GM18517 (cell line): ENCODE data around the gene PRRT1.
A peak's percentile ranks its signal among the peaks of the same experiment; 100 is the strongest.
"Not testable (repeated sequence)": the region's sequence is repeated elsewhere in the genome, so short reads cannot be mapped to it uniquely, and the experiment has no call there.

Experiments
- ATAC-seq: cut with Tn5 transposase; IDR thresholded peaks from one replicate; pipeline ENCODE4 v1.9.1; 2021; ENCODE audit warnings: mild to moderate bottlenecking, moderate library complexity; ENCODE audit not compliant: unreplicated experiment

The PRRT1 gene

DNA sequence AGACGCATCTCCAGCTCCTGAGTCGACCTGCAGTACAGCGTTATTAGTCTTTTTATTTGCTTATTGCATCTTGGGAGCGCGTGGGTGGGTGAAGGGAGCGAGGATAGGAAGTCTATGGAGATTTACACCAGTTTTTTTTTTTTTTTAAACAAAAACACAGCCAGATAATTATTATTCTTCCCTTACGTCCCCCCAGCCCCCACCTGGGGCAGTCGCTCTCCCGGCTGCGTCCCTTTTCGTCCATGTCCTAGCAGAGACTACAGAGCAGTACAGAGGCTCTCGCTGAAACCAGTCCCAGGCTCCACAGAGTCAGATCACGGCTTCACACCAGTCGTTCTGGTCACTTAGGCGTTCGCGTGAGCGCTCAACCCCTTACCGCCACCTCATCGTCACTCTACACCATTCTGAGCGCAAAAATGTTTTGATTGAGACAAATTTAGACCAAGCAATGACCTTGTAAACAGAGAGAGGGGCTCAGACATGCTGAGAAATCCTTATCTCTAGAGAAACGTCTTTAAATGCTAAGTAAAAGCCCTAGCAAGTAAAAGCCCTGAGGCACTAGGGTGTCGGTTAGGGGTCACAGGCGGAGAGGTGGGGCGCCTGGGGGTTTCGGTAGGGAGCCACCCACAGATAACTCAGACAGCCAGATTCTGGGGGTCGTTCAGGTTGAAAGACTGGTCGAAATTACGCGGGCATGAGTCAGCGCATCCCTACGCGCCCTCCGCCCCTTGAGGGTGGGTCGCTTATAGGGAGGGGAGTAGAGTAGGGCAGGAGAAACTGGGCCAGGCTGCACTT is 1.2 kb upstream of the PRRT1 start:
- ATAC-seq, result no peak

DNA sequence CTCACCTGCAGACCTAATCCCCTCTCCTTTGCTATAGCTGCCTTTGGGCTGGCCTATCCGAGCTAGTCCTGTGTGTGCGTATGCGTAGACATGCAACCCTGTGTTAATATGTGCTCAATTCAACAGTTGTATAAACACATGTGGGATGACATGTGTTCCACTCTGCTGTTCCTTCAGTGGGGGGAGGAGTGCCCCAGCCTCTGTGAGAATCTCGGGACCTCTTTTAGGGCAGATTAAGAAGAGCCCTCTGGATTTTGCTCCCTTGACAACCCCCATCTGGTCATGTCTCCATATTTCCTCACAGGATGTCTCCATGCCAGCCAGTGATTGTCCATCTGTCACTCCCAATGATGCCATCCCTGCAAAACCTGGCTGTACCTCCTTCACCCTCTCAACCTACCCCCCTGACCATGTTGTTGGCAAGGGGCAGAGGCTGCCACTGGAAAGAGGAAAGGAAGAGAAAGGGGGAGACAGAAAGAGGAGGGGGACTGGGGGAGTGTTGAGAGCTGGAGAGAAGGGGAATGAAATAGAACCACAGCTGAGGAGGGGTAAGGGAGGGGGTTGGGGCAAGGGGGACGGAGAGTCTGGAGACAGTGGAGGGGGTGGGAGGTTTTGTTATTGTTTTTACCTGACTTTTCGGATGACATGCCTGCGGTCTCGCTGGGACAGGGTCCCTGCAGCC is 417 bp downstream of the PRRT1 start:
- ATAC-seq, result no peak

DNA sequence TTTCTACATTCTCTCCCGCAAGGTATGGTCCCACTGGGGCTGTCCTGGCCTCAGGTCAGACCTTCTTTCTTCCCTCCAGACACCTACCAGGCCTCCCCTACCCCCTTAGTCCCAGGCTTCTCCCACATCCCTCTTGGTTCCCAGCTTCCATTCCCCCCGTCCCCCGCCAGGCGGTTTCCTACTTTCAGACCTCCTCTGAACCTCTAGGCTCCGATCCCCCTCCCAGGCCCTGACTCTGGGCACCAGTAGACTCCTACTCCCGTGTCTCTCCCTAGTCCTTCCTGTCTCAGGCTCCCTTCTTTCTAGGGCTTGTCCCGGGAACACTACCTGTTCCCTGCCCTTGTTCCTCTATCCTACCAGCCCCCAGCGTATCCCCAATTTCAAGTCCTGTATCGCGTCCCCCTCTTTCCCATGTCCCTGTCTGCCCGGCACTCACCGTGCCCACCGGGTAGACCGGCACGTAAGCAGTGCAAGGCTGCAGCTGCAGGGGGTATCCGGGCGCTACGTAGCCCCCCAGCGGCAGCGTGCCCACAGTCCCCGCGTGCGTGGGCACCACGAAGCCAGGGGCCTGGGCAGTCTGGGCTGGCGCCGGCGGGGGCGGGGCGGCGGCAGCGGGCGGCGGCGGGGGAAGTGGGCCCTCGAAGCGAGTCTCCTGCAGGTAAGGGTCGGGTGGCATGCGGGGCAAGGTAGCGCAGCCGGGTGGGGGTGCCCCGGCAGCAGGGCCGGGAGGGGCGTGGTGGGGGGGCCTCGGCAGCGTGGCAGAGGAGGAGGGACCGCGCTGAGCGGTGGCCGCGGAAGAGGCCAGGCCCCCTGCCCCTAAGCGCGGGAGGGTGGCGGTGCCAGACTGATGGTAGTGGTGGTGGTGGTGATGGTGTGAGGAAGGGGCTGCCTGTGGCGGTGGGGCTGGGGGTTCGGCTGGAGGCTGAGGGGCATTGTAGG is 1.5 kb downstream of the PRRT1 start:
- ATAC-seq, result no peak

DNA sequence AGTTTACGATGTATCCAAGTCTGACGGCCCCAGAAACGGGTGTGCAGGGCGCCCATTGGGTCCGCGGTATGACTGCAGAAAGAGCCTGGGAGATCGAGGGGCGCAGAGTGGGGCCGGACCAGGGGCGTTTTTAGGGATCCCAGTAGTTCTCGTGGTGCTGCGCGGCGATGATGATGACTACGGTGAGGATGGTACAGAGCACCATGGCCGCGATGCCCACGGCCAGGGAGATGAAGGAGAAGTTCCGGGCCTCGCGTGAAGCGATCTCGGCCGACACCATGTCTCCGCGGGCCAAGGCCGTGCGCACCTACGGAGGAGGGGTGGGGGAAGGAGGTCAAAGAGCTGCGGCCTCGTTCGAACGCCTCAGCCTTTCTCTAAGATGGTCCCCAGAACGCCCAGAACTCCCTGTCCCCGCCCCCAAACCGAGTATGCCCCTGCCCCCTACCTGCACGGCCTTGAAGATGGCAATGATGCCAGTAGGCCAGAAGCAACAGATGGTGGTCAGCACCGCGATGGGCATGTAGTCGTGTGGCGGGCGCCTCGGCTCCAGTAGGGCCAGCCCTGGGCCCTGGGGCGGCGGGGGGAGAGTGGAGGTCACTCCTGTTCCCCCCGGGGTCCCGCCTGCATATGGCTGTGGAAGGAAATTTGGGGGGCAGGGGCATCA is 2.5 kb downstream of the PRRT1 start:
- ATAC-seq, result no peak

- ATAC-seq, result no peak
These were observed 3.2 kb downstream of the PRRT1 start for GRCh38 chr6:32148289-32149091.

GRCh38 chr6:32147401-32148132 is 4.2 kb downstream of the PRRT1 start:
- ATAC-seq, result no peak

- no peak for ATAC-seq
These were observed 5.1 kb downstream of the PRRT1 start for GRCh38 chr6:32146687-32147086.

DNA sequence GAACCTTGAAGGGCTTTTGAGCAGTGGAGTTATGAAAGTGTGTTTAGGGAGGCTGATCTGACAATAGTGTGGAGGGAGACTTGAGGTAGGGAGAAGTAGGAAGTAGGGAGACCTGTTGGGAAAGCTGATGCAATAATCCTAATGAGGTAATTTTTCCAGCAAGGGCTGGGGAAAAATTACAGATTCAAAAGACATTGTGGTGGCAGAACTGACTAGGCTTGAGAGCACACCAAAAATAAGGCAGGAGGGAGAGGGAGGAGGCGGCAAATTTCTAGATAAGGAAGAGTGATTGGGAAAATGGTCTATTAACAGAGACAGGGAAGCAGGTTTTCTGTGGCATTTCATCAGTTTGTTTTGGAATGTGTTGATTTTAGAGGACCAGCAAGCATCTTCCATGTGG is 5.5 kb downstream of the PRRT1 start:
- ATAC-seq, result no peak

- ATAC-seq, result not testable (repeated sequence)
These were observed 7.5 kb downstream of the PRRT1 start for GRCh38 chr6:32144238-32144637.

- ATAC-seq, result no peak
These were observed 11.2 kb downstream of the PRRT1 start for GRCh38 chr6:32140420-32141046.

GRCh38 chr6:32139590-32139989 is 12.1 kb downstream of the PRRT1 start:
- ATAC-seq, result no peak

DNA sequence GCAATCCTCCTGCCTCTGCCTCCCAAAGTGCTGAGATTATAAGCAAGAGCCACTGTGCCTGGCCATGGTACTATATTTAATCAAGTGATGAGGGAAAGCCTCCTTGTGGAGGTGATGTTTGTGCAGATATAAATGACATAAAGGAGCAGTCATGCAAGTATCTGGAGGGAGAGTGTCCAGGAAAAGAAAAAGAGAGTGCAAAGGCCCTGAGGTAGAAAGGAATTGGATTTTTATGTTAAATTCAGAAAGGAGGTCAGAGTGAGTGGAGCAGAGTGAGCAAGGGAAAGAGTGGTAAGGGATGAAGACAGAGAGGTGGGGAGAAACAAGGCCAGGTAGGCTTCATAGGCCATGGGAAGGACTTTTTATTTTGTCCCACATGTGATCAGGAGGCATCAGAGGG is 14.3 kb downstream of the PRRT1 start:
- ATAC-seq, result no peak

GRCh38 chr6:32133786-32134185 is 18.0 kb downstream of the PRRT1 start:
- no peak for ATAC-seq

DNA sequence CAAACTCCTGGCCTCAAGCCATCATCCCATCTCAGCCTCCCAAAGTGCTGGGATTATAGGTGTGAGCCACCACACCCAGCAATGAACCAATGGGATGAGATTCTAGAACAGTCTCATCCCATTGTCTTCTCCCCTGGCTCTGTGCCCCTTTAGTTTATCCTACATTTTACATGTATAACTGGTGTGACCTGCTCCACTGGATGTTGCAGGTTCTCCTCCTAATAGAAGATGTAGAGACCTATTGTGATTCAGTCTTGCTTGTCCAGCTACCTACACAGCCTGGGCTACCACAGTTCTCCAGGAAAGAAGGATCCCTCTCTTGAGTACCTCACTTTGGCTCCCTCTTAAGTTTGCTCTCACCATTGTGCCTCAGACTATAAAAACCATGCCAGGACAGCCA is 19.6 kb downstream of the PRRT1 start:
- no peak for ATAC-seq

- ATAC-seq, result no peak
These were observed 20.2 kb downstream of the PRRT1 start for GRCh38 chr6:32131439-32131948.

DNA sequence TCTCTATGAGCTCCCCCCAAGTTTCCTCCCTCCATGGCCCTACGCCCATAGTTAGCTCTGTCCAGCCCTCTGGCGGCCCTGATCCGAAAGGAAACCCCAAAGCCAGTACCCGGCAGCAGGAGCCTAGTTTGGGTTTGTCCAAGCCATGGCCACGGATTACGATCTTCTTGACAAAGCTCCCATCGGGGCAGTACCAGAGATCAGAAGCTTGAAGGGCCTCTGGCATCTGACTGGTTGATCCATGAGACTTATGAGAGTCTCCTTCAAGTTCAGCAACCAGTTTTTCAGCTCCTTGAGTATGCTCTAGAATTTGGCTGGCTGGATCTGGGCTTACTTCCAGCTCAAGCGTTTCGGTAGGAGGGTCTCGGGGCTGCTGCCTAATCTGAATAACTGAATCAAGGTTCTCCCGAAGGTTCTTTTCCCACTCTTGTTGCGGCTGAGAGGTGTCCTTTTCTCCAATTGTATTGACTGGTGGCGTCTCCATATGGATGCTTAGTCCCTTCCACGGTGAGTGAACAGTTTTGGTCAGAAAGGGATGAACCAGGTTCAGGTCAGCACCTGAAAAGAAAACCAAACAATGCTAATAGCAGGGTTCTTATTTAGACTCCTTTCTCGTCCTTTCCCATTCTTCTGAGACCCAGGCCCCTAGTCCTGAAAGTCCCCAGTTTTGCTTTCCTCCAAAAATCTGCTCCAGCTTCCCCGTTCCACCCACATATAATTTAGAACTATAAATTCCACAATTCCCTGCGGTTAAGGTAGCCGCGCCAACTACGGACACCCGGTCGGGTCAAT is 22.2 kb downstream of the PRRT1 start:
- peak; percentile 4 for ATAC-seq

GRCh38 chr6:32128751-32129296 is 22.9 kb downstream of the PRRT1 start:
- no peak for ATAC-seq
